ENCODE results near the gene MEF2C. TPM values are rescaled to one million over a fixed set of nuclear protein-coding genes. Genes with fewer than 3 reads are reported as not detected.

The MEF2C gene
- total RNA-seq, 1 donor from 2014 or later, result 0.44 TPM

GRCh38 chr5:88842784-88843183, 40.2 kb downstream of the MEF2C start:
- Mint-ChIP-seq H3K27ac (no peak overlapping the region), H3K36me3 (ENCODE audit: low read depth) (no peaks in the 10 kb centered on the region), H3K9me3 (no peaks in the 10 kb centered on the region), H3K4me3 (no peak overlapping the region), H3K4me1 (ENCODE audit: low read depth) (no peaks in the 10 kb centered on the region), H3K27me3 (ENCODE audit: insufficient read depth) (peaks cover 8% of the 10 kb centered on the region)
- intact Hi-C loops (cut with micrococcal nuclease), result no loop called here
- DNase-seq (ENCODE audit: low spot score), result no peak

GRCh38 chr5:88841212-88841611, 41.8 kb downstream of the MEF2C start:
- H3K36me3 Mint-ChIP-seq (ENCODE audit: low read depth), result no peaks in the 10 kb centered on the region
- H3K9me3 Mint-ChIP-seq, result no peaks in the 10 kb centered on the region
- no peak for DNase-seq (ENCODE audit: low spot score)
- H3K4me1 Mint-ChIP-seq (ENCODE audit: low read depth), result no peaks in the 10 kb centered on the region
- intact Hi-C loops (cut with micrococcal nuclease), result no loop called here
- no peak overlapping the region for H3K27ac Mint-ChIP-seq
- H3K4me3 Mint-ChIP-seq, result no peak overlapping the region
- peaks cover 5% of the 10 kb centered on the region for H3K27me3 Mint-ChIP-seq (ENCODE audit: insufficient read depth)

- Mint-ChIP-seq H3K27me3 (ENCODE audit: insufficient read depth) (peaks cover 5% of the 10 kb centered on the region), H3K27ac (no peak overlapping the region), H3K4me3 (no peak overlapping the region), H3K9me3 (no peaks in the 10 kb centered on the region), H3K4me1 (ENCODE audit: low read depth) (no peaks in the 10 kb centered on the region), H3K36me3 (ENCODE audit: low read depth) (no peaks in the 10 kb centered on the region)
- intact Hi-C loops (cut with micrococcal nuclease), result no loop called here
- DNase-seq (ENCODE audit: low spot score), result no peak
These were observed 42.5 kb downstream of the MEF2C start for GRCh38 chr5:88840495-88840894.

- H3K4me3 Mint-ChIP-seq, result no peak overlapping the region
- no peak for DNase-seq (ENCODE audit: low spot score)
- no peaks in the 10 kb centered on the region for H3K4me1 Mint-ChIP-seq (ENCODE audit: low read depth)
- no peak overlapping the region for H3K27ac Mint-ChIP-seq
- intact Hi-C loops (cut with micrococcal nuclease), result no loop called here
- H3K9me3 Mint-ChIP-seq, result no peaks in the 10 kb centered on the region
- H3K36me3 Mint-ChIP-seq (ENCODE audit: low read depth), result no peaks in the 10 kb centered on the region
- H3K27me3 Mint-ChIP-seq (ENCODE audit: insufficient read depth), result peaks cover 5% of the 10 kb centered on the region
These were observed 43.7 kb downstream of the MEF2C start for GRCh38 chr5:88839238-88839637.

- Mint-ChIP-seq H3K36me3 (ENCODE audit: low read depth) (no peaks in the 10 kb centered on the region), H3K27ac (no peak overlapping the region), H3K4me3 (no peak overlapping the region), H3K9me3 (no peaks in the 10 kb centered on the region), H3K4me1 (ENCODE audit: low read depth) (no peaks in the 10 kb centered on the region), H3K27me3 (ENCODE audit: insufficient read depth) (peaks cover 5% of the 10 kb centered on the region)
- intact Hi-C loops (cut with micrococcal nuclease), result no loop called here
- no peak for DNase-seq (ENCODE audit: low spot score)
These were observed 44.5 kb downstream of the MEF2C start for GRCh38 chr5:88838500-88838899.

- H3K9me3 Mint-ChIP-seq, result no peaks in the 10 kb centered on the region
- intact Hi-C loops (cut with micrococcal nuclease), result no loop called here
These were observed 45.2 kb downstream of the MEF2C start for GRCh38 chr5:88837817-88838216.

GRCh38 chr5:88837222-88837621, 45.8 kb downstream of the MEF2C start:
- H3K36me3 Mint-ChIP-seq (ENCODE audit: low read depth), result no peaks in the 10 kb centered on the region
- no peak overlapping the region for H3K4me3 Mint-ChIP-seq
- no peak overlapping the region for H3K27ac Mint-ChIP-seq
- intact Hi-C loops (cut with micrococcal nuclease), result no loop called here
- no peak for DNase-seq (ENCODE audit: low spot score)
- H3K9me3 Mint-ChIP-seq, result no peaks in the 10 kb centered on the region
- H3K27me3 Mint-ChIP-seq (ENCODE audit: insufficient read depth), result peaks cover 3% of the 10 kb centered on the region
- H3K4me1 Mint-ChIP-seq (ENCODE audit: low read depth), result no peaks in the 10 kb centered on the region

More at GRCh38 chr5:88837817-88838216, 45.2 kb downstream of the MEF2C start:
- Mint-ChIP-seq H3K36me3 (ENCODE audit: low read depth) (no peaks in the 10 kb centered on the region), H3K27me3 (ENCODE audit: insufficient read depth) (peaks cover 4% of the 10 kb centered on the region), H3K4me3 (no peak overlapping the region), H3K4me1 (ENCODE audit: low read depth) (no peaks in the 10 kb centered on the region), H3K27ac (no peak overlapping the region)
- no peak for DNase-seq (ENCODE audit: low spot score)

GRCh38 chr5:88836195-88836838, 46.7 kb downstream of the MEF2C start:
- Mint-ChIP-seq H3K36me3 (ENCODE audit: low read depth) (no peaks in the 10 kb centered on the region), H3K4me1 (ENCODE audit: low read depth) (no peaks in the 10 kb centered on the region), H3K9me3 (no peaks in the 10 kb centered on the region), H3K27me3 (ENCODE audit: insufficient read depth) (peaks cover 3% of the 10 kb centered on the region), H3K27ac (no peak overlapping the region), H3K4me3 (no peak overlapping the region)
- intact Hi-C loops (cut with micrococcal nuclease), result no loop called here
- DNase-seq (ENCODE audit: low spot score), result no peak

- Mint-ChIP-seq H3K9me3 (no peaks in the 10 kb centered on the region), H3K27ac (no peak overlapping the region), H3K4me1 (ENCODE audit: low read depth) (peaks cover 7% of the 10 kb centered on the region), H3K4me3 (no peak overlapping the region), H3K27me3 (ENCODE audit: insufficient read depth) (no peaks in the 10 kb centered on the region), H3K36me3 (ENCODE audit: low read depth) (no peaks in the 10 kb centered on the region)
- DNase-seq (ENCODE audit: low spot score), result no peak
- intact Hi-C loops (cut with micrococcal nuclease), result loop anchor here (5.0 kb wide), 1 partner anchor 1917 kb away; no protein-coding TSS in a partner anchor
These were observed 48.5 kb downstream of the MEF2C start for GRCh38 chr5:88834499-88834898.

- Mint-ChIP-seq H3K27me3 (ENCODE audit: insufficient read depth) (no peaks in the 10 kb centered on the region), H3K4me1 (ENCODE audit: low read depth) (peaks cover 11% of the 10 kb centered on the region), H3K4me3 (no peak overlapping the region), H3K36me3 (ENCODE audit: low read depth) (no peaks in the 10 kb centered on the region), H3K27ac (no peak overlapping the region), H3K9me3 (no peaks in the 10 kb centered on the region)
- DNase-seq (ENCODE audit: low spot score), result no peak
- intact Hi-C loops (cut with micrococcal nuclease), result loop anchor here (5.0 kb wide), 1 partner anchor 1917 kb away; no protein-coding TSS in a partner anchor
These were observed 48.9 kb downstream of the MEF2C start for GRCh38 chr5:88834131-88834462.

- Mint-ChIP-seq H3K27me3 (ENCODE audit: insufficient read depth) (no peaks in the 10 kb centered on the region), H3K4me1 (ENCODE audit: low read depth) (peaks cover 16% of the 10 kb centered on the region), H3K4me3 (no peak overlapping the region), H3K36me3 (ENCODE audit: low read depth) (no peaks in the 10 kb centered on the region), H3K27ac (no peak overlapping the region), H3K9me3 (no peaks in the 10 kb centered on the region)
- intact Hi-C loops (cut with micrococcal nuclease), result loop anchor here (1.0 to 5.0 kb wide), 3 partner anchors 12 to 1916 kb away; no protein-coding TSS in a partner anchor
- DNase-seq (ENCODE audit: low spot score), result no peak
These were observed 49.4 kb downstream of the MEF2C start for GRCh38 chr5:88833371-88834130.

GRCh38 chr5:88831816-88832215, 51.2 kb downstream of the MEF2C start:
- Mint-ChIP-seq H3K27ac (no peak overlapping the region), H3K36me3 (ENCODE audit: low read depth) (no peaks in the 10 kb centered on the region), H3K9me3 (no peaks in the 10 kb centered on the region), H3K4me3 (no peak overlapping the region), H3K4me1 (ENCODE audit: low read depth) (peaks cover 33% of the 10 kb centered on the region), H3K27me3 (ENCODE audit: insufficient read depth) (no peaks in the 10 kb centered on the region)
- no peak for DNase-seq (ENCODE audit: low spot score)
- intact Hi-C loops (cut with micrococcal nuclease), result loop anchor here (5.0 kb wide), 1 partner anchor 1915 kb away; no protein-coding TSS in a partner anchor

- no peaks in the 10 kb centered on the region for H3K27me3 Mint-ChIP-seq (ENCODE audit: insufficient read depth)
- DNase-seq (ENCODE audit: low spot score), result no peak
- no peaks in the 10 kb centered on the region for H3K36me3 Mint-ChIP-seq (ENCODE audit: low read depth)
- no peak overlapping the region for H3K27ac Mint-ChIP-seq
- intact Hi-C loops (cut with micrococcal nuclease), result loop anchor here (5.0 kb wide), 1 partner anchor 1913 kb away; no protein-coding TSS in a partner anchor
- no peaks in the 10 kb centered on the region for H3K9me3 Mint-ChIP-seq
- peaks cover 43% of the 10 kb centered on the region for H3K4me1 Mint-ChIP-seq (ENCODE audit: low read depth)
- no peak overlapping the region for H3K4me3 Mint-ChIP-seq
These were observed 52.4 kb downstream of the MEF2C start for GRCh38 chr5:88830567-88830966.
